OCI-LY7 (cell line): ENCODE measurements around the gene OPCML.

Experiments used
- EZH2phosphoT487 ChIP-seq: fragments of 200-600 bp; sonication (generic); IDR thresholded peaks from 2 replicates; pipeline ENCODE4 v1.6.1; 2018; ENCODE audit warnings: low read depth, borderline replicate concordance, mild to moderate bottlenecking, mixed run types, antibody characterized with exemption, low read length, moderate library complexity, mixed read lengths
- TF ChIP-seq, protein P1 (sequence below): fragments of 200-600 bp; sonication (generic); conservative IDR thresholded peaks from 2 replicates; pipeline ENCODE4 v1.5.1; 2014; ENCODE audit warnings: mild to moderate bottlenecking, antibody characterized with exemption, low read length, moderate library complexity, mixed read lengths

- TF ChIP-seq, protein P1, sequence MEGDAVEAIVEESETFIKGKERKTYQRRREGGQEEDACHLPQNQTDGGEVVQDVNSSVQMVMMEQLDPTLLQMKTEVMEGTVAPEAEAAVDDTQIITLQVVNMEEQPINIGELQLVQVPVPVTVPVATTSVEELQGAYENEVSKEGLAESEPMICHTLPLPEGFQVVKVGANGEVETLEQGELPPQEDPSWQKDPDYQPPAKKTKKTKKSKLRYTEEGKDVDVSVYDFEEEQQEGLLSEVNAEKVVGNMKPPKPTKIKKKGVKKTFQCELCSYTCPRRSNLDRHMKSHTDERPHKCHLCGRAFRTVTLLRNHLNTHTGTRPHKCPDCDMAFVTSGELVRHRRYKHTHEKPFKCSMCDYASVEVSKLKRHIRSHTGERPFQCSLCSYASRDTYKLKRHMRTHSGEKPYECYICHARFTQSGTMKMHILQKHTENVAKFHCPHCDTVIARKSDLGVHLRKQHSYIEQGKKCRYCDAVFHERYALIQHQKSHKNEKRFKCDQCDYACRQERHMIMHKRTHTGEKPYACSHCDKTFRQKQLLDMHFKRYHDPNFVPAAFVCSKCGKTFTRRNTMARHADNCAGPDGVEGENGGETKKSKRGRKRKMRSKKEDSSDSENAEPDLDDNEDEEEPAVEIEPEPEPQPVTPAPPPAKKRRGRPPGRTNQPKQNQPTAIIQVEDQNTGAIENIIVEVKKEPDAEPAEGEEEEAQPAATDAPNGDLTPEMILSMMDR, result no peak
- no peak for TF ChIP-seq EZH2phosphoT487
Measured at GRCh38 chr11:133533205-133533604, 904 bp upstream of the OPCML start.
